ENCODE data around the gene CBFA2T3.

Gene CBFA2T3

GRCh38 chr16:88885693-88886280 is 91.2 kb downstream of the CBFA2T3 start:
- DNase-seq (ENCODE audit: low read depth), result no peak
- H3K4me3 ChIP-seq (ENCODE audit: low read depth, low read length), result no peak overlapping the region

GRCh38 chr16:88884569-88885271 is 92.3 kb downstream of the CBFA2T3 start:
- DNase-seq (ENCODE audit: low read depth), result no peak
- no peak overlapping the region for H3K4me3 ChIP-seq (ENCODE audit: low read depth, low read length)

GRCh38 chr16:88883946-88884345 is 93.1 kb downstream of the CBFA2T3 start:
- no peak for DNase-seq (ENCODE audit: low read depth)
- no peak overlapping the region for H3K4me3 ChIP-seq (ENCODE audit: low read depth, low read length)

GRCh38 chr16:88883117-88883895 is 93.7 kb downstream of the CBFA2T3 start:
- no peak for DNase-seq (ENCODE audit: low read depth)
- H3K4me3 ChIP-seq (ENCODE audit: low read depth, low read length), result no peak overlapping the region

- DNase-seq (ENCODE audit: low read depth), result no peak
- no peak overlapping the region for H3K4me3 ChIP-seq (ENCODE audit: low read depth, low read length)
Measured at GRCh38 chr16:88882358-88883030, 94.5 kb downstream of the CBFA2T3 start.

- no peak overlapping the region for H3K4me3 ChIP-seq (ENCODE audit: low read depth, low read length)
Measured at GRCh38 chr16:88881675-88882357, 95.2 kb downstream of the CBFA2T3 start.

GRCh38 chr16:88881007-88881615 is 95.9 kb downstream of the CBFA2T3 start:
- no peak overlapping the region for H3K4me3 ChIP-seq (ENCODE audit: low read depth, low read length)

More at GRCh38 chr16:88881675-88882357, 95.2 kb downstream of the CBFA2T3 start:
- DNase-seq (ENCODE audit: low read depth), result no peak

GRCh38 chr16:88880226-88881006 is 96.6 kb downstream of the CBFA2T3 start:
- H3K4me3 ChIP-seq (ENCODE audit: low read depth, low read length), result no peak overlapping the region
- no peak for DNase-seq (ENCODE audit: low read depth)

More at GRCh38 chr16:88881007-88881615, 95.9 kb downstream of the CBFA2T3 start:
- no peak for DNase-seq (ENCODE audit: low read depth)

- H3K4me3 ChIP-seq (ENCODE audit: low read depth, low read length), result no peak overlapping the region
- DNase-seq (ENCODE audit: low read depth), result no peak
Measured at GRCh38 chr16:88879788-88880055, 97.3 kb downstream of the CBFA2T3 start.

- no peak overlapping the region for H3K4me3 ChIP-seq (ENCODE audit: low read depth, low read length)
- DNase-seq (ENCODE audit: low read depth), result no peak
Measured at GRCh38 chr16:88878967-88879787, 97.8 kb downstream of the CBFA2T3 start.

GRCh38 chr16:88878356-88878755 is 98.7 kb downstream of the CBFA2T3 start:
- no peak for DNase-seq (ENCODE audit: low read depth)
- H3K4me3 ChIP-seq (ENCODE audit: low read depth, low read length), result no peak overlapping the region

- H3K4me3 ChIP-seq (ENCODE audit: low read depth, low read length), result no peak overlapping the region
- DNase-seq (ENCODE audit: low read depth), result no peak
Measured at GRCh38 chr16:88877564-88878289, 99.3 kb downstream of the CBFA2T3 start.

- H3K4me3 ChIP-seq (ENCODE audit: low read depth, low read length), result no peak overlapping the region
- DNase-seq (ENCODE audit: low read depth), result no peak
Measured at GRCh38 chr16:88876942-88877526, 100.0 kb downstream of the CBFA2T3 start.

GRCh38 chr16:88875703-88876234 is 101.2 kb downstream of the CBFA2T3 start:
- no peak for DNase-seq (ENCODE audit: low read depth)
- H3K4me3 ChIP-seq (ENCODE audit: low read depth, low read length), result no peak overlapping the region

- DNase-seq (ENCODE audit: low read depth), result no peak
- H3K4me3 ChIP-seq (ENCODE audit: low read depth, low read length), result no peak overlapping the region
Measured at GRCh38 chr16:88874938-88875599, 101.9 kb downstream of the CBFA2T3 start.

Data from skeletal muscle cell (primary cell).